AG10803 (cell line): Measurements from ENCODE around the gene TNF.

Experiments used
- DNase-seq: peaks from one replicate; pipeline ENCODE4 v3.0.0; 2010; ENCODE audit warnings: low read depth
- H3K4me3 ChIP-seq: 2 replicates; pipeline ENCODE4 v1.5.1; 2011; ENCODE audit warnings: mild to moderate bottlenecking, low read length, control low read depth
- TF ChIP-seq, protein P1 (sequence below): conservative IDR thresholded peaks from 2 replicates; pipeline ENCODE4 v1.5.1; 2011; ENCODE audit warnings: mild to moderate bottlenecking, low read length, control low read depth, inconsistent platforms

The TNF gene

DNA sequence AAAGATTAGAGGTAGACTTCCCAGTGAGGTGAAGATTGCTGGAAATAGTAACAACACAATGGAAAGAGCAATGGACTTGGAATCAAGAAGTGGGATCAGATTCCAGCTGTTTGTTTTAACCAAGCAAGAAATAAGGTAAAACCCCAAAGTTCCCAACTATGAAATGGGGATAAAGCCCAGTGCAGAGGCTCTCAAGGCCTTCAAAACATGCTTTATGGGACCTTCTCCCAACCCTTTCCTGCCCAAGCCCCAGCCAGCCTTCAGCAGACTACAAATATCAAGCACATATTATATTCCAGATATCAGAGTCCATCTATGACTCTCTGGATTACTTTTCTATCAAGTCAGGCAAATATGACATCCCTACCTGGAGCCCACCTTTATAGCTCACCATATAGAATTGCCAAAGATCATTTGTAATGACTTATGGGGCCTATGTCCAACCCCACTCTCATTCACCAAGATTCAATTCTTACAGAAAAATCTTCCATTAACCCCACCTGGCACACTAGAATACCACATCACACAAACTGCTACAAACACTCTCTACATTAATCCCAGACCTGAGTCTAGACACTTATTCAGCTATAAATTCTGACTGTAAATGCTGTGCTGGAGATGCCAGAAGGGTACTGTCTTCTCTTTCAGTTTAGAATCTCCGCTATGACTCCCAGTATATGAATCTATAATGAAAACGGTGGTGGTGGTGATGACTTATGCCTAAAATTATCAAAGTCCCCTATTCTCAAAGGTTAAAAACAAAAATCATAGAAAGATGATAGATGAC is 39.6 kb upstream of the TNF start:
- DNase-seq: no peak
- H3K4me3 ChIP-seq: no peak overlapping the region
- TF ChIP-seq, protein P1, sequence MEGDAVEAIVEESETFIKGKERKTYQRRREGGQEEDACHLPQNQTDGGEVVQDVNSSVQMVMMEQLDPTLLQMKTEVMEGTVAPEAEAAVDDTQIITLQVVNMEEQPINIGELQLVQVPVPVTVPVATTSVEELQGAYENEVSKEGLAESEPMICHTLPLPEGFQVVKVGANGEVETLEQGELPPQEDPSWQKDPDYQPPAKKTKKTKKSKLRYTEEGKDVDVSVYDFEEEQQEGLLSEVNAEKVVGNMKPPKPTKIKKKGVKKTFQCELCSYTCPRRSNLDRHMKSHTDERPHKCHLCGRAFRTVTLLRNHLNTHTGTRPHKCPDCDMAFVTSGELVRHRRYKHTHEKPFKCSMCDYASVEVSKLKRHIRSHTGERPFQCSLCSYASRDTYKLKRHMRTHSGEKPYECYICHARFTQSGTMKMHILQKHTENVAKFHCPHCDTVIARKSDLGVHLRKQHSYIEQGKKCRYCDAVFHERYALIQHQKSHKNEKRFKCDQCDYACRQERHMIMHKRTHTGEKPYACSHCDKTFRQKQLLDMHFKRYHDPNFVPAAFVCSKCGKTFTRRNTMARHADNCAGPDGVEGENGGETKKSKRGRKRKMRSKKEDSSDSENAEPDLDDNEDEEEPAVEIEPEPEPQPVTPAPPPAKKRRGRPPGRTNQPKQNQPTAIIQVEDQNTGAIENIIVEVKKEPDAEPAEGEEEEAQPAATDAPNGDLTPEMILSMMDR: no peak

DNA sequence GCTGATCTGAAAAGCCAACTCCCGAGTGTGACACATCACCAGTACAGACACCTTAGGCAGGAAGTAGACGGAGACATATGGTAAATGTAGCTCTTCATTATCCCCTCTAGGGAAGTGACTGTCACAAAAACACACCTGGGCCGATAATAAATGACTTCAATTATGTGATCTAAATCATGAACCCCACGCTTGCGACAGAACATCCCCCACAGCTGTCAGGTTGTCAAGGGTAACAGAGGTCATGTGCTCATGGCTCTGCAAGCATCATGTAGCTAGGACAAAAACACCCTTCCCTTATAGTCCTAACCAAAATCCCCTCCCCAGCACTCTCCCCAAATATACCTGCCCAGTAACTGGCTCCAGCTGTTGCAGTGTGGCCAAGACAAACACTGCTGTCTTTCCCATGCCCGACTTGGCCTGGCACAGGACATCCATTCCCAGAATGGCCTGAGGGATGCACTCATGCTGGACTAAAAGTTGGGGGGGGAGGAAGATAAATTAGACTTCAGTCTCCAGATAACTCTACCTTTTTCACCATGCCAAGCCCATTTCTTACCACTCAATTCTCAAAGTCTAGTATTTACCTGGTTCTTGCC is 36.5 kb upstream of the TNF start:
- no peak for DNase-seq
- peak overlapping the region; percentile 72 for H3K4me3 ChIP-seq
- TF ChIP-seq, protein P1: no peak

DNA sequence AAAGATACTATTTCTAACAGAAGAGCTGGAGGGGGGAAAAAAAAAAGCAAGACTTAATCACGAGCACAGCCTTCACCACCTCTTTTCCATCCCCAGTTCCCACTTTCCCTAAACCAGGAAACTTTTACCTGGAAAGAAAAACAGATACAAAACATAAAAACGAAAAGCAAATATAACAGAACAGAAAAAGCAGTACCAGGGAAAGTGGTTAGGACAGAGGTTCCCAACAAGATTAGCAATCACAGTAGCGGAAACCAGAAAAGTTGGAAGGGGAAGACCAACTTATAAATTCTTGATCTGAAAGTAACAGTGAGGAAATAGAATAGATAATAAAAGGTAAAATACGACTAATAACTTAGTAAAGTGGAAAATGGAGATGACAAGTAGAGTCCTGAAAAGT is 34.7 kb upstream of the TNF start:
- DNase-seq: no peak
- peak overlapping the region; percentile 72 for H3K4me3 ChIP-seq
- TF ChIP-seq, protein P1: no peak

DNA sequence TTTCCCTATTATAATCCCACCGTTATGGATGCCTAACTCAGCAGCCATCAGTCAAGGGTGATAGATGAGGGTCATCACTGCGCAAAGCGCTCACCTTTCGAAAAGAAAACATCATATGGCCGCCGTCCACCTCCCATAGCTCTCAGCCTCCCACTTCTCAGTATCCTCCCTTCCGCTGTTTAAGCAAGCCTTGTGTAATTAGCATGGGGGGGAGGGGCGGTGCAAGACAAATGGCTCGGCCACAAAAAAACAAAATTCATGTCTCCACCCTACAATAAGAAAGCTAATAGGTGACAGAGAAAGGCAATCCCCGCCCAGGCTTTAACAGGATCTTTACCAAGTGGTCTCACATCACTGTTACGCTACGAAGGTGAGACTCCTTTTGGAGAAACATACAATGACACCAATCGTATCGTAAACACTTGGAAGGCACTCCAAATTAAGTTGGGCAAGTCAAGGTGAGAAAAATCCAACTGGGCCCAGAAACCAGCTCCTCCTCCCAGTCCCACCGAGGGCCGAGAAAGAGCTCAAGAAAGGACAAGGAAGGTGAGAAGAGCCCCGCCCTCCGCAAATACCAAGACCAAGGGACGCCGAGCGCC is 34.2 kb upstream of the TNF start:
- DNase-seq: peak; percentile 65
- TF ChIP-seq, protein P1: no peak
- peak overlapping the region; percentile 72 for H3K4me3 ChIP-seq

DNA sequence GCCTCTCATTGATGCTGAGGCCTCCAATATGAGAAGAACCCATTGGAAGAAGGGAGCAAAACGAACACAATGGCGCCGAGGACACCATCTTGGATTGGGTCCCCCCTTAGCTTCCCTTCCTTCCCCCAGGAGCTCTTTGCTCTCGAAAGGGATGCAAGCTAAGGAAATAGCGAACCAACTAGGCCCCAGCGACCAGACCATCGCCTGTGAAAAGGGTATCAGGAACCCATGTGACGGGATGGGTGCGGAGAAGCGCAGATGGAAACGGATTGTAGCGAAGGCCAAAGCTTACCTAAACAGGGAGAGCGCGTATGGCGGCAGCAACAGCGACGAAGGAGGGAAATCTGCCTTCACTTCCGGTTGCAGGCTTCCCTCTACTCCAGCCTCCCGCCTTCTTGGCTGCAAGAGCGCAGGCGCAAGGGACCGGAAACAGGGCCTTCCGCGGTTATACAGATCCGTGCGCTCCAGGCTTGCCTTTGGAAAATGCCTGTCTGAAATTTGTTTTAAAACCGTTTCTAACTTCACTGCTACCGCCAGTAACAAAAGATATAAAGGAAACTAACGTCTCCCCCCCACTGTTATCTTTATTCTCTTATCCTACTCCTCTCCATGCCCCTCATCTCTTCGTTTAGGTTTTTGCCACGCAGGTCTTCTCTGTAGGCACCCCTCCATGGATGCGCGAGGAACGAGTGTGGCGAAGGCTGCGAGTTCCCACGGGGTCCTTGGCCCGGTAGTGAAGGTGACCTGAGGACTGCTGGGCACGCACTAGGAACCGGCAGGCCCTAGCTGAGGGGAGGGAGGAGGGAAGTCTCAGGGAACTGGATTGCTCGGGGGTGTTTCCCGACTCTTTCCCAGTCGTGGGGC is 33.5 kb upstream of the TNF start, which contains the start of gene DDX39B:
Gene DDX39B, minus strand, starts transcription at position 346 of the 864 bp plus-strand sequence. CDS start 1,471 bp downstream, outside the sequence.
- peak within 1 kb of the TSS; percentile 72 for H3K4me3 ChIP-seq
- peak; percentile 97 for DNase-seq
- TF ChIP-seq, protein P1: no peak

DNA sequence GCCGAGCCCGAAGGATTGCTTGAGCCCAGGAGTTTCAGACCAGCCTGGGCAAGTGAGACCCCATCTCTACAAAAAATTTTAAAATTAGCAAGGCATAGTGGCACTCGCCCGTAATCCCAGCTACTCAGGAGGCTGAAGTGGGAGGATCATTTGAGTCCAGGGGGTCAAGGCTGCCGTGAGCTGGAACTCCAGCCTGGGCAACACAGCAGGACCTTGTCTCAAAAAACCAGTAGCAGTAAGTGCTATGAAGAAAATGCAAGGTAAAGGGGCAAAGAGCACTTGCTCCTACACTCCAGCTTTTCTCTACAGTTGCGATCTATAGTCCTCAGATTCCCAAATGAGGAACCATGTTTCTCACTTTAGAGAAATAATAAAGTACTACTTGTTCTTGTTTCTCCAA is 31.7 kb upstream of the TNF start:
- TF ChIP-seq, protein P1: no peak
- H3K4me3 ChIP-seq: no peak overlapping the region
- no peak for DNase-seq
